NCI-H2196 treated with DMSO at 0.1 percent for 48 hours (cell line): ENCODE measurements around the gene IFRD2.
A peak's percentile ranks its signal among the peaks of the same experiment; 100 is the strongest.
"Not testable (repeated sequence)": the region's sequence is repeated elsewhere in the genome, so short reads cannot be mapped to it uniquely, and the experiment has no call there.

Experiments used
- DNase-seq: peaks from one replicate; lab custom pipeline; 2025; ENCODE audit not compliant: unreplicated experiment; lab: John Stamatoyannopoulos, UW

The IFRD2 gene

DNA sequence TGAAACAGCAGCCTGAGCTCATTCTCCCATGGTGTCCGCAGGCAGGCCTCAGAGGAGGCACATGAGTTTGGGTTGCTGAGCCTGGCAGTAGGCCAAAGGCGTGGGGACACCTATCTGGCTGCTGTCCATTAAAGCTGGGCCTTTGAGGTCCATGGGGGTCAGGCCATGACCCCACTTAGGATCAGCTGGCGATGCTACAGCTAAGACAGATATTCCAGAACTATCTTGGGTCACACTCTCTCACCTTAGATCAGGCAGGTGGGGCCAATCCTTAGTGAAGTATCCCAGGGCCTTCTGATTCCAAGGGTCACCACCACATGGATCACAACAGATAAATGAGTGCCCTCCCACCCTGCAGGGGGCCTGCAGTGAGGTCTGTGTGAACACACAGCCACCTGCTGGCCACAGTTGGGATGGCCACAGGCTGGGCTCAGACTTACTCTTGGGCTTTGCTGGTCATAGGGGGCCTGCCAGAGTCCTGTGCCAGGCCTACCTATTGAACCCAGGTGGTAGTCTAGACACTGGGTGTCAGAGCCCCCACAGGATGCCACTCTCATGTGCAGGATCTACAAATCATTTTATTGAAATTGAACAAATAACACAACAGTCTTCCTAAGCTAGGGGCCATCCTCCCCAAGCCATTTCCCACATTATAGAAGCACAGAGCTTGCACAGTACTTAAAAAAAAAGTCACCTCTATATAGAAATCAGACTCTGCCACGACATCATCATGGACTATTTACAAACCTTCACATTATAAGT lies 32.3 kb upstream of the IFRD2 start:
- DNase-seq: no peak

DNA sequence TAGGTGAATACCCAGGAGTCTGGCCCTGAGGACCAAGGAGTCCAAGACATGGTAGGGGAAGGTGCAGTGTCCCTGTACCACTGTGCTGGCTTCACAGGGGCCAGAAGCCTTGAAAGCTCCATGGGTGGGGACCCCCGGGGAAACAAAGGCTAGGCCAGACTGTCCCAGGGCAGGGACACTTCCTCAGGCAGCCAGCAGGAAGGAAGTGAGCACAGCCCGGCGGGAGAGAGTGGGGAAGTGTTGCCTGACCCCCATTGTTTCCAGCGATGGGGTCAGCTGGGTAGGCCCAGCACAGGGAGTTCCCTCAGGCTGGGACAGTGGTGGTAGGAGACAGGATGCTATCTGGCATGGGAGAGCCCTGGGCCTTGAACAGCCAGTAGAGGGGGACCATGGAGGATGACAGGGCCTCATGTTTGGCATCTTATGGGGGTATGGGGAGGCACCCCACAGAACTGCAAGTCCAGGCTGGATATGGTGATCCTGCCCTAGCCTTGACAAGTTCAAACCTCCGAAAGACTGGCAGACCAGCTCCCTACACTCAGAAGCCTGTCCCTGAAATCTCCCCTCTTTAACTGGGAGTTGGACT lies 31.5 kb upstream of the IFRD2 start:
- no peak for DNase-seq

DNA sequence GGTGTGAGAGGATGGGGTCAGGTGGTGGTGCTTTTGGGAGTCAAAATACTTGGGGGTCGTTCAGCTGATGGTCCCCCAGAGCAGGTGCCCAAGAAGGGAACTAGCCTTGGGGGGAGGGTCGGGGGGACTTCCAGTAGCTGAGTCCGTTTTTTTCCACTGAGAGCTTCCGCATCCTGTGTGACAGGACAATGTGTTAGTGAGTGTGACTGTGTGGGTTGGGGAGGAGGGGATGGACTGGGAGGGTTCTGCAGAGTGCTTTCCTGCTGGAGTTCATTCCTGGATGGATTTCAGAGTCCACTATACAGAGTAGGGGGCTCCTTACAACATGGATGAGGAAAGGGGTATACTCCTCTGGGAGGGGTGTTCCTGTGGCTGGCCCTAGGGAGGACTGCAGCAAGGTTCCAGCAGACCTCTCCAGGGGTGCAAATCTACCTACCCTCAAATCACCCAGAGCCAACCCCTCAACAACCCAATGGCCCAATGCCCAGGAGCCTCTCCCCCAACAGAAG lies 30.9 kb upstream of the IFRD2 start:
- no peak for DNase-seq

DNA sequence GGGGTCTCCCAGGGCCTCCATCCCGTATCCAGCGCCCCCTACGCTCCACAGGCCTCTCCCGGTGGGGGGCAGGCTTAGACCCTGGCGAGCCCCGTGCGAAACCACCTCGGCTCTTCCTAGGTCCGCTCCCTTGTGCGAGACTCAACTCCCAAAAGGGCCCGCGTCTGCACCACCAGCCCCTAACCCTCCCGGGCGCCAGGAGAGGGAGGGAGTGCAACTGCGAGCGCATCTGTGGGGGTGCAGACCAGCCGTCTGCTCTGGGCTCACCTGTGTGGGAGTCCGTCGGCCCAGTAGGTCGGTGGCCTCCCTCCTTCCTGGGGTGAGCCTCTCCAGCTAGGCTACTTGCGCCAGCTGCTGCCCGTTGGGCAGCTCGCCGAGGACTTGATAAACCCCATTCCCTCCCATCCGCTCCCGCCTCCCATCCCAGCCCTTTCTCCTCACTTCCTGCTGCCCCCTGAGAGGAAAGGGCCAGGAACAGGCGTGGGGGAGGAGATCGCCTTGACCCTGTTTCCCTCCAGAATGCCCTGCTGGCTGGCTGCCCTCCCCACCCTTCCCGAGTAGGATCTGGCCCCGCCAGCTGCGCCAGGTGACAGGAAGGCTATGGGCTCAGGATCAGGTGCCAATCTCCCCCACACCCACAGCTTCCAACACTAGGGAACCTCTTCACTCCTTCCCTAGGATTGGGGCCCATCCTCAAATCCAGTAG lies 30.3 kb upstream of the IFRD2 start, which contains the start of gene HYAL2:
HYAL2 (minus strand) TSS at position 360 of the 706 bp plus-strand sequence. CDS start 2,256 bp downstream, outside the sequence.
- DNase-seq: peak; percentile 48

DNA sequence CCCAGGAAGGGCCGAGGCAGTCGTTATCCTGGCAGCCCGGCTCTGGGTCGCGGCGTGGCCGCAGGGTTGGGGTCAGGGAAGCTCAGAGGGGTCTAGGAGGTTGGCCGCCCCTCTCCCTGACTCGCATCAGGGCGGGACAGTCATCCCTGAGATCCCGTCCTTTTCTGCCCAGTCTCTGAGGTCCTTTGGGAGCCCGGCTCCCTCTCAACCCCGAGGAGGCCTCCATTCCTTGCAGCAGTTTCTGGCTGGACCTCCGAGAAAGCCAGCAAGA lies 29.8 kb upstream of the IFRD2 start:
- no peak for DNase-seq

DNA sequence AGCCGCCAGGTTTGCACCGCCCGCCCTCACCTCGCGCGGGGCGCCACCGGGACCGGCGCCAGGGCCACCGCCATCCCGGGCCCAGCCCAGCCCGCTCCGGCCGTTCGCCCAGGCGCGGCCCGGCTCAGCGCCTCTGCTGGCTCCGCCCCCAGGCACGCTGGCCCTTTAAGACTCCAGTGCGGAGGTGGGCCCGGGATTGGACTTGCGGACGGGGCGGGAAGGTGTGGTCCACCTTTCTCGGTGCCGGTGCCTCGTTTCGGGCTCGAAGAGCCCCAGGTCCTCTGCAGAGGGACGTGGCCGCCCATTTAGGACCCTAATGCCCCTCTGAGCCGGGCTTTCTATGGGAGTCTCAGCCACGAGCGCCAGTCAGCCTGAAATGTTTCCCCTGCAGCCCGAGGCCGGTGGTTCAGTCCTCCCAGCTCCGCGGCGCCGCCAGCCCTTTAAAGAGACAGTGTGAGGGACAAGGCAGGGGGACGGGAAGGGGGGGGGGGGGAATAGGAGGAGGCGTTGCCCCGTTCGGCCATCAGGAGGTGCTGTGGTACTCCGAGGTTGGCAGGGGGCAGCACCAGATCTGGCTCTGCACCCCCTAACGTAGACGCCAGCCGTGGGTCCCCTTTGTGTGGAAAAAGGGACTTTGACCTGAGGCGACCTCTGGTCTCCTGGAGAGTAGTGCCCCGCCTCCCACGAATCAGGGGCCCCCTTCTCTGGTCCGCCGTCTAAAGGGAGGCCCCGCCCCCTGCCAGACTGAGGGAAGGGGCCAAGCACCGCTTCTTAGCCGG lies 29.3 kb upstream of the IFRD2 start:
- peak; percentile 69 for DNase-seq

DNA sequence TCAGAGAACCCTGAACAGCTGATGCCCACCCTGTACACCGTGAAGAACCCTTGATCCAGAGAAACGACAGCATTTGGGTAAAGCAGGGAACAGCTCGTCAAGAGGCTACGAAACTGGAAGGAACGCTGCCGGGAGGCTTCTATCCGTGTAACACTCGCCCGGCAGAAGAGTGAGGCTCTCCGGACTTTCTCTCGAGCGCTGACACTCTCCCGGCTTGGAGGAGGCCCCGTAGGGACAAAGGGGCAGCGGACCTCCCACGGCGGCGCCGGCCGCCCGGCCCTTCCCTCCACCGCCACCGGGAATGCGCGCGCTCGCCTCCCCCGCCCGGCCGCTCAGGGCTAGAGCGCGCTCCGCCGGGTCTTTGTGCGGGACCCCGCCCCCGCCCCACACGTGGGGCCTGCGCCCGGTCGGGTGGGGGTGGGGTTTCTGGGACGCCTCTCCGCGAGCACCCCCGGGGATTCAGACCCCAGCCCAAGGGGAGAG lies 28.7 kb upstream of the IFRD2 start:
- DNase-seq: no peak

DNA sequence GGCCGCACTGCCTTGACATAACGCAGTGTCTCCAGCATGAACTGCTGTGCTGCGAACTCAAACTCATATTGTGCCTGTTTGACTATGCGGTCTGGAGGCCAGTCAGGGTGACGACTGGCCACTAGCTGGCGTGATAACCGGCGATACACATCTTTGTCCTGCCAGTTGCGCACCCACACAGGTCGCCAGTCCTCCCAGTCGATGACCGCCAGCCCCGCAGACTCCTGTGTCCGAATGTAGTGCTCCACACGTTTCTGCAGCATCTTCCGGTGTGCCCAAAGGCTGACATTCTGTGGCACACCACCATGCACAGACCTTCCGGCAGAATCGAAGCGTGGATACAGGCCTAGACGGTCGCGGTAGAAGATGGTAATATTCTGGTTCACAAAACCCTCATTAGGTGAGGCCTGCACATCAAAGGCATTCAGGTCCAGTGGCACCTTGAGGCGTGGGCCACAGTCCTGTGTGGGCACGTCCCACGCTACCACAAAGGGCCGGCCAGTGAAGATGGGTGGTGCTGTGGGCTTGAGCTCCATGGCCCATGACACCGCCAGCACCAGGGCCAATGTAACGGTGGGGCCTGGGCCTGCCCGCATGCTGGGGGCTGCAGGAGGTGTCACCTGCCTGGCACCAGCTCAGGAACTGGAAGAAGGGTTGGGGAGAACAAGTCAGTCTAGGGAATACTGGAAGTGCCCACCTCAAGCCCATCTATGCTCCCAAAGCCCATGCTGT lies 27.8 kb upstream of the IFRD2 start:
- no peak for DNase-seq

DNA sequence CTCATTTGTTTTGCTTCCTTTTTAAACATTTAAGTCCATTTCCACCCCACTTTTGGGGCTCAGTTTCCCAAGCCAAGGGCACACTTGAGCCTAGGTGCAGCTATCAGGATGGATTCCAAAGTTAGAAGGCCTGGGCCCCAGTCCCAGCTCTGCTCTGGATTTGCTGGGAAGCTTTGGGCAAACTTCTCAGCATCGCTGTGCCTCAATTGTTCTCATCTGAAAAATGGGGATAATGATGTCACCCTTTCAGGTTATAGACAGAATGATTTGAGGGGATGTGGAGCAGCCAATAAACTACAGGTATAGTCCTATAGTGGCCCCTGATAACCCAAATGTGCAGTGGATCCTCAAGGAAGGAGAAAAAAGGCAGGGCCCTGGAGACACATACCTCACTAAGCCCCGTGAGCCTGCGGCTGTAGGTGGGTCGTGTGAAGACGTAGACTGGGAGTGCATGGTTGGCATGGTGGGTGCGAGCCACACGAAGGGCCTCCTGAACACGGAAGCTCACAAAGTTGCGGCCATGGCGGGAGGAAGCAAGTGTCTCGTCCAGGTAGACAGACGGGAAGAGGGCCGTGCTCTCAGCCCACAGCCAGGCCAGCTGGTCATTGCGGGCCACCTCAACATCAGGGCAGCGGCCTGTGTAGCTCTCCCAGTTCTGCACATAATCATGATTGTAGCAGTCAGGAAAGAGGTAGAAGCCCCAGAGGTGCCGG lies 27.1 kb upstream of the IFRD2 start:
- DNase-seq: no peak

DNA sequence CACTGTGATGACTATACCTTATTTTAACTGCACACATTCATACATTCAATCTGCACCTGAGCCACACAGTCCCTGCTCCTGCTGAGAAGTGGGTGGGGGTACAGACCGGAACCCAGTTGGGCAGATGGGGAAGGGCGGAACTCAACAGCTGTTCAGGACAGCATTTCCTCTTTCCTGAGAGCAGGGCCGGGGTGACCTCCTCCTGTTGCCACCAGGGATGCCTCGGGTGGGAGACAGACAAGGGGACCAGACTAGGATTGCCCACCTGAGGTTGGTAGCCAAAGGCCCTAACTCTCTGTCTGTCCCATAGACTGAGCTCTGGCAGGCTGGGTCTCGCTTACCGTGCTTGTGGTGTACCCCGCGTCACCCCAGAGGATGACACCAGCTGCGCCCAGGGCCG lies 26.4 kb upstream of the IFRD2 start:
- DNase-seq: no peak

DNA sequence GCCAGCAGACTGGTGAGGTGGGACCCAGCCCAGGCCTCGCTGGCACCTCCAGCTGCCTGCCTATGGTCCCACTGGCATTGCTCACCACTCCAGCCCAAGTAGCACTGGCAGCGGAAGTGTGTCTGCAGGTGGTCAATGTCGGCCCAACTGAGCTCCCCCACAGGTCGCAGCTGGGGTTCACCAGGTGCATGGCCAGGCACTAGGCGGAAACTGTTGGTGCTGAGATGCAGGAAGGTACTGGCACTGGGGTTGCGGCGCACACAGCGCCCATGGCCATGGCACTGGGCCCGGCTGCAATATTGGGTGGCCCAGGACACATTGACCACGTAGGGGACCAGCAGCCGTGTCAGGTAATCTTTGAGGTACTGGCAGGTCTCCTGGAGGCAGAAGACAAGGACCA lies 25.9 kb upstream of the IFRD2 start:
- DNase-seq: no peak

DNA sequence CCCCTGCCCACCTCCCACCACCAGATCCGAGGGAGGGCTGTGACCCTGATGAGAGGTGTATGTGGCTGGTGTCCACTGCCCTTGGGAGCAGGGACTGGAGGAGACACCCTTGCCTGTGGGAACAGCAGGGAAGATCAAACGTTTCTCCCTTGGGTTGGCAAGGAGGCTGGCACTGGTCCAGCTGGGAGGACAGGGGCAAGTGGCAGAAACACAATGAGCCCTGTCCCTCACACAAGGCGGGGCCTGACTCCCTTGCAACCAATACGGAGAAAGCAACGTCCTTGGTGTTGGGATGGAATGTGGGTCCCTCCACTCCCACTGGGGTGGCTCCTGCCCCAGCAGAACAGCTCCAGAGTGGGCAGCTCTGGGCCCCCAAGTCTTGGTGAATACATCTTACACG lies 25.1 kb upstream of the IFRD2 start:
- no peak for DNase-seq

DNA sequence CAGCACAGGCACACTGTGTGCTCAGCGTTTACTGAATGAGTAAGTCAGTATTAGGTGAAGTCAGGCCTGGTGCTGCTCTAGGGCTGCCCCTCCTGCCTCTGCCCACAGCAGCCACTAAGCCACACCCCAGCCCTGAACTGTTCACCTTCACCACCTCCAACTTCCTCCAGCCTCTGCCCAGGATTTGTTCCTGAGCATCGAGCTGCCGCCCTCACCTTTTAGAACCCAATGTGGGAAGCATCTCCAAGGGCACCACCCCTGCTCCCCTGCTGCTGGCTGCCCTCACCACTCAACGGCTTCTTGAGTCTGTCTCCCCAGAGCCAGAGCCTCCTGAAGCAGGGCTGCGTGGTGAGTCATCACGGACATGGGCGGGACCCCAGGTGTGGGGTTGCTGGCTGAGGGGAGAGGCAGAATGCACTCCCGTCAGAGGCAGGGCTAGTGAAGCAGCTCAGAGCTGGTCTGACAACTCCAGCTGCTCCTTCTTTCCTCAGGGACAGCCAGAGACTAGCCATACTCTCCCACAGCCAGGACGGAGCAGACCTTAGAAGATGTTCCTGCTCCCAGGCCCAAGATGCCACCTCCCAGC lies 24.5 kb upstream of the IFRD2 start:
- no peak for DNase-seq

DNA sequence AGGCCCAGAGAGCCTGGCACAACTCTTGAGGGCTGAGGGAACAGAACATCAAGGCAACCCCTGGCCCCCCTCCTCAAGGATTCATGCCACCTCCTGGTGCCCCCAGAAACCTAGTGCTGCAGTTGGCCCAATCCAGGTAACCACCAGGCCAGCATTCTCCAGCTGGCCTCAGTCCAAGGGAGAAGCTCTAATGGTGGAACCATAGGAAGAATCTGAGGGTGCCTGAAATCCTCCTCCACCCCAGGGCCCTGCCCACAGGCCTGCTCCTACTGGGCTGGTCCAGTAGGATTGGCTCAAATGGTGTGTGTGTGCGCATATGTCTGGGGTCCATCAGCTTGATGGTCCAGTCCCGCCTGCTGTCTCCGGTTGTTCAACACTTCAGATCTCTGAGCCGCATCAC lies 22.6 kb upstream of the IFRD2 start:
- no peak for DNase-seq

DNA sequence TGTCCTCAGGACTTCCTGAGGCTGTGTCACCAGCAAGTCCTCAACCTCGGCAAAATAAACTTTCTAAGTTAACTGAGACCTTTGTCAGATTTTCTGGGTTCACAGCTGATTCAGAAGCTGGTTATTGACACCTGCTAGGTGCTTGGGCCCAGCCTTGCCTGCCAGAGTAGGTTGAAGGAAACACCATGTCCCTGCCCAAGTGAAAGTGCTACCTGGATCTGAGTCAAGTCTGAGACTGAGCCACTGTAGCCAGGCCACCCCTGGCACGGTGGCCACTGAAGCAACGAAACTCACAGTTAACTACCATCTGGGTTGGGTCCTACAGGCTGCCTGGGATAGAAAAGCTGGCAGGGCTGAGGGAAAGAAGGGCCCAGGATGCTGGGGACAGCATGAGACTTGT lies 22.1 kb upstream of the IFRD2 start:
- no peak for DNase-seq

DNA sequence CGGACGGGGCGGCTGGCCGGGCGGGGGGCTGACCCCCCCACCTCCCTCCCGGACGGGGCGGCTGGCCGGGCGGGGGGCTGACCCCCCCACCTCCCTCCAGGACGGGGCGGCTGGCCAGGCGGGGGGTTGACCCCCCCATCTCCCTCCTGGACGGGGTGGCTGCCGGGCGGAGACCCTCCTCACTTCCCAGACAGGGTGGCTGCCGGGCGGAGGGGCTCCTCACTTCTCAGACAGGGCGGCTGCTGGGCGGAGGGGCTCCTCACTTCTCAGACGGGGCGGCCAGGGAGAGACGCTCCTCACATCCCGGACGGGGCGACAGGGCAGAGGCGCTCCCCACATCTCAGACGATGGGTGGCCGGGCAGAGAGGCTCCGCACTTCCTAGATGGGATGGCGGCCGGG lies 19.8 kb upstream of the IFRD2 start:
- not testable (repeated sequence) for DNase-seq

DNA sequence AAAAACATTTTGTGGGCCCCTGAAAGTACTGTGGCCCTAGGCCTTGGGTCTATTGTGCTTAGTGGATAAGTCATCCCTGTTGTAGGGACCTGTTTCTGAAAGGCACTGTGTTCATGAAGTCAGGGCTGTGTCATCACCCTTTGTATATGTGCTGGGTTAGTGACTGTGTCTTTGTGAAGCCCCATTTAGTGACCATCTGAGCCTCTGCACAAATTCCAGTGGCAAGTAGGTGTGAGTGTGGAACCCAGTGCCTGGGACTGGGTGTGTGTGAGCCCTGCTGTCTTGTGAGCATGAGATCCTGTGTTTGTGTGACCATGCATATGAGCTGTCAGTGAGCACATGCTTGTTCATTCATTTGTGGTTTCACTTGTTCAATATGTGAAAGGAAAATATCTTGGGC lies 12.4 kb upstream of the IFRD2 start:
- no peak for DNase-seq

DNA sequence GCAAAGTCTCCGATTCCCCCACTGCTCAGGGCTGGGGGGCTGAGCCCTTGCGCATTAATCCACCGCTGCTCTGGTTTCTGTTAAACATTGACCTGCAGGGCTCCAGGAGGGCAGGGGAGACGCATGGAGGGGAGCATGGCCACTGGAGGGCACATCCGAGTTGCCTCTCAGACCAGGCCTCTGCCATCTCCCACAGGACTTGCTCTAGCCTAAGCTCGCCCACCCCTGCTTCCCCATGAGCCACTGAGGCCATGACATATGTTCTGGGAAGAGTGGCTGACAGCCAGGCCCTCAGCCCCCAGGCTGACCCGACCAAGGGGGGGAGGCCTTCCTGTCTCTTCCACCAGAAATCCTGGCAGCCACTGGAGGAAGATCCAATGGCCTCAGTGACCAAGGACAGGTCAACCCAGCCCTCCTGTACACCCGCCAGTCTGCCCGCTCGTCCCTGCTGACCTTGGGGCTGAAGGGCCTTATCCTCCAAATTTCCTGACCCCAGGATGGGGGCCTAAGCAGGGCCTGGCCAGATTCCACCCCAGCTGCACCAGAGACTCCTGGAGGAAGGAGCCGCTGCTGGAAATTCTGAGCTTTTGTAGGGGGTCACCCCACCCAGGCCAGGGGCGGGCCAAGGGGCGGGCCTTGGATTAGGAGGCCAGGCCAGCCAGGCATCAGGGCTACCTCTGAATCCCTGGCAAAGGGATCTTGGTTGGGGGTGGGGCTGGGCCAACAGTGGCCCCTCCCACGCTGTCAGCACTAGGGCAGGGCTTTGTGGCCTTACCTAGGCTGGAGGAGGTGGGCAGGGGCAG lies 11.0 kb upstream of the IFRD2 start, which contains the start of gene HYAL1:
HYAL1 (minus strand) TSS at position 562 of the 803 bp plus-strand sequence. CDS start 618 bp downstream, outside the sequence.
- no peak for DNase-seq
